H1 (cell line): ENCODE data around the gene RNF186. TPM values are rescaled to one million over a fixed set of nuclear protein-coding genes. Genes with fewer than 3 reads are reported as not detected.

ENCODE experiments used
- CTCF ChIA-PET: fragments of 300-600 bp; sonication (Branson Sonifier 250); formaldehyde crosslinking; loops from one replicate; lab custom pipeline; 2021; ENCODE audit not compliant: partially characterized antibody; lab: Charles Lee
- POLR2A ChIA-PET: fragments of 300-600 bp; sonication (Branson Sonifier 250); formaldehyde crosslinking; loops from one replicate; lab custom pipeline; 2021; ENCODE audit warnings: inconsistent platforms; ENCODE audit not compliant: partially characterized antibody; lab: Charles Lee
- DNase-seq, 2 experiments: peaks; one replicate each; pipeline versions ENCODE4 v3.0.0 to v3.0.0-alpha.2; 2010 to 2022; ENCODE audit warnings: low spot score in 2 of 2, low read depth in 1 of 2, mixed read lengths in 1 of 2
- FAIRE-seq: peaks from 2 replicates; lab custom pipeline; 2011; peaks lifted over from hg19 to GRCh38; lab: Jason Lieb, UNC
- H2AFZ ChIP-seq: 2 replicates; pipeline ENCODE4 v1.8.1; 2012; ENCODE audit warnings: low read length, inconsistent platforms
- H2AK5ac ChIP-seq: 2 replicates; pipeline ENCODE4 v1.6.1; 2013; ENCODE audit warnings: low read depth, low read length
- H2BK120ac ChIP-seq: replicated peaks from 2 replicates; pipeline ENCODE3; 2013; ENCODE audit warnings: low read depth, low read length, inconsistent platforms
- H2BK12ac ChIP-seq: 2 replicates; pipeline ENCODE4 v1.6.1; 2013; ENCODE audit warnings: low read depth, low read length
- H2BK15ac ChIP-seq: 2 replicates; pipeline ENCODE4 v1.6.1; 2013; ENCODE audit warnings: low read length
- H2BK20ac ChIP-seq: 2 replicates; pipeline ENCODE4 v1.6.1; 2013; ENCODE audit warnings: low read length
- H2BK5ac ChIP-seq: 2 replicates; pipeline ENCODE4 v1.6.1; 2013; ENCODE audit warnings: low read depth, low read length
- H3K14ac ChIP-seq: 2 replicates; pipeline ENCODE4 v1.6.1; 2013; ENCODE audit warnings: inconsistent platforms; ENCODE audit not compliant: insufficient read length
- H3K18ac ChIP-seq: 2 replicates; pipeline ENCODE4 v1.6.1; 2013; ENCODE audit warnings: low read length; ENCODE audit errors: extremely low read depth
- H3K23ac ChIP-seq: 2 replicates; pipeline ENCODE4 v1.6.1; 2013; ENCODE audit warnings: inconsistent platforms; ENCODE audit not compliant: insufficient read length
- H3K23me2 ChIP-seq: 2 replicates; pipeline ENCODE4 v1.6.1; 2013; ENCODE audit warnings: low read depth, low read length
- H3K27ac ChIP-seq: 2 replicates; pipeline ENCODE4 v1.6.1; 2011; ENCODE audit warnings: low read depth, low read length, inconsistent platforms
- H3K27me3 ChIP-seq, 4 experiments: replicated peaks in 1 of 4; 1 replicate in 1 of 4; 2 replicates in 3 of 4; pipeline versions ENCODE4 v1.6.1 to v1.8.1; 2011 to 2013; ENCODE audit warnings: low read length in 3 of 4, mild to moderate bottlenecking in 3 of 4, inconsistent platforms in 2 of 4, mixed read lengths in 2 of 4, moderate library complexity in 1 of 4; ENCODE audit not compliant: control insufficient read depth in 3 of 4, insufficient read depth in 3 of 4; ENCODE audit errors: extremely low read depth in 1 of 4
- H3K36me3 ChIP-seq, 4 experiments: 2 replicates each; pipeline versions ENCODE4 v1.6.1 to v1.8.1; 2011 to 2013; ENCODE audit warnings: mild to moderate bottlenecking in 4 of 4, low read length in 3 of 4, moderate library complexity in 2 of 4, control low read depth in 1 of 4, inconsistent platforms in 1 of 4; ENCODE audit not compliant: insufficient read depth in 4 of 4, control insufficient read depth in 2 of 4
- H3K4ac ChIP-seq: replicated peaks from 2 replicates; pipeline ENCODE3; 2013; ENCODE audit warnings: low read length, low read depth, mixed read lengths, inconsistent platforms; ENCODE audit not compliant: insufficient read length
- H3K4me1 ChIP-seq, 4 experiments: replicated peaks in 1 of 4; 1 replicate in 1 of 4; 2 replicates in 3 of 4; pipeline versions ENCODE4 v1.6.1 to v1.8.1; 2011 to 2013; ENCODE audit warnings: low read length in 3 of 4, inconsistent platforms in 2 of 4, mixed read lengths in 1 of 4; ENCODE audit not compliant: insufficient read depth in 4 of 4, control insufficient read depth in 3 of 4
- H3K4me2 ChIP-seq, 2 experiments: 2 replicates each; pipeline versions ENCODE4 v1.6.1 to v1.8.1; 2011 to 2013; ENCODE audit warnings: low read depth in 2 of 2, low read length in 2 of 2, control low read depth in 1 of 2, inconsistent platforms in 1 of 2, mild to moderate bottlenecking in 1 of 2; ENCODE audit not compliant: insufficient read depth in 1 of 2
- H3K4me3 ChIP-seq, 4 experiments: fragments of 200-600, 300-600 bp in 1 of 4; sonication (generic), shearing (Covaris generic), sonication (Bioruptor Twin) in 1 of 4; 2 replicates each; pipeline versions ENCODE4 v1.5.1 to v1.8.1; 2011 to 2016; ENCODE audit warnings: low read length in 4 of 4, low read depth in 3 of 4, control low read depth in 2 of 4, inconsistent platforms in 2 of 4, mild to moderate bottlenecking in 2 of 4, mixed read lengths in 1 of 4, moderate library complexity in 1 of 4; ENCODE audit not compliant: insufficient read depth in 2 of 4; ENCODE audit errors: extremely low read depth in 1 of 4
- H3K56ac ChIP-seq: replicated peaks from 2 replicates; pipeline ENCODE3; 2013; ENCODE audit warnings: low read depth, mild to moderate bottlenecking, mixed read lengths, low read length, inconsistent platforms; ENCODE audit not compliant: insufficient read length
- H3K79me1 ChIP-seq: 2 replicates; pipeline ENCODE4 v1.6.1; 2013; ENCODE audit warnings: low read depth, low read length, control low read depth
- H3K79me2 ChIP-seq, 2 experiments: 2 replicates each; pipeline versions ENCODE4 v1.6.1 to v1.8.1; 2012 to 2013; ENCODE audit warnings: low read length in 2 of 2, mild to moderate bottlenecking in 2 of 2, inconsistent platforms in 1 of 2; ENCODE audit not compliant: insufficient read depth in 2 of 2, control insufficient read depth in 1 of 2
- H3K9ac ChIP-seq, 4 experiments: replicated peaks in 1 of 4; 1 replicate in 1 of 4; 2 replicates in 3 of 4; pipeline versions ENCODE4 v1.6.1 to v1.8.1; 2011 to 2013; ENCODE audit warnings: low read depth in 3 of 4, low read length in 3 of 4, control low read depth in 2 of 4, mild to moderate bottlenecking in 2 of 4, moderate library complexity in 2 of 4, inconsistent platforms in 1 of 4; ENCODE audit errors: extremely low read depth in 1 of 4
- H3K9me3 ChIP-seq, 2 experiments: 2 replicates each; pipeline versions ENCODE4 v1.6.1 to v1.8.1; 2012 to 2013; ENCODE audit warnings: mild to moderate bottlenecking in 2 of 2, moderate library complexity in 2 of 2, control low read depth in 1 of 2, inconsistent platforms in 1 of 2, low read depth in 1 of 2, low read length in 1 of 2, mixed read lengths in 1 of 2; ENCODE audit not compliant: insufficient read depth in 2 of 2
- H4K20me1 ChIP-seq, 2 experiments: replicated peaks in 1 of 2; 2 replicates each; pipeline versions ENCODE3 to v1.8.1; 2011 to 2013; ENCODE audit warnings: inconsistent platforms in 2 of 2, low read length in 2 of 2, mild to moderate bottlenecking in 1 of 2; ENCODE audit not compliant: insufficient read depth in 2 of 2, control insufficient read depth in 1 of 2
- H4K5ac ChIP-seq: 2 replicates; pipeline ENCODE4 v1.6.1; 2013; ENCODE audit warnings: low read length, low read depth, mixed read lengths, inconsistent platforms; ENCODE audit not compliant: insufficient read length
- H4K8ac ChIP-seq: 2 replicates; pipeline ENCODE4 v1.8.0; 2013; ENCODE audit warnings: mild to moderate bottlenecking, moderate library complexity, low read length, inconsistent platforms; ENCODE audit not compliant: insufficient read depth; ENCODE audit errors: extremely low read depth
- H4K91ac ChIP-seq: replicated peaks from 2 replicates; pipeline ENCODE3; 2013; ENCODE audit warnings: low read length, mixed read lengths, inconsistent platforms; ENCODE audit not compliant: insufficient read length
- BCL11A ChIP-seq, 2 experiments: IDR thresholded peaks; one replicate each; pipeline ENCODE4 v1.6.1; 2011; ENCODE audit warnings: low read depth in 2 of 2, low read length in 2 of 2, mild to moderate bottlenecking in 2 of 2
- CHD2 ChIP-seq: IDR thresholded peaks from 2 replicates; pipeline ENCODE4 v1.6.1; 2012; ENCODE audit warnings: low read length, improper control_type of control experiment
- HDAC2 ChIP-seq, 2 experiments: fragments of 300-600 bp in 1 of 2; sonication (generic) in 1 of 2; IDR thresholded peaks; 2 replicates each; pipeline ENCODE4 v1.6.1; 2011 to 2012; ENCODE audit warnings: low read depth in 2 of 2, low read length in 2 of 2, mild to moderate bottlenecking in 2 of 2, moderate library complexity in 2 of 2, borderline replicate concordance in 1 of 2, inconsistent platforms in 1 of 2
- KDM5A ChIP-seq: fragments of 200-600 bp; IDR thresholded peaks from 2 replicates; pipeline ENCODE4 v1.7.1; 2012; ENCODE audit warnings: mild to moderate bottlenecking, low read length, inconsistent platforms, mixed read lengths
- RAD21 ChIP-seq, 2 experiments: IDR thresholded peaks in 1 of 2; conservative IDR thresholded peaks in 1 of 2; 2 replicates each; pipeline ENCODE4 v1.6.1; 2011; ENCODE audit warnings: low read depth in 2 of 2, low read length in 2 of 2, improper control_type of control experiment in 1 of 2, inconsistent platforms in 1 of 2, mild to moderate bottlenecking in 1 of 2, moderate library complexity in 1 of 2
- RFX5 ChIP-seq: IDR thresholded peaks from 2 replicates; pipeline ENCODE4 v1.6.1; 2011; ENCODE audit warnings: low read depth, low read length, improper control_type of control experiment, borderline replicate concordance
- SAP30 ChIP-seq: fragments of 300-600 bp; sonication (generic); IDR thresholded peaks from 2 replicates; pipeline ENCODE4 v1.7.1; 2012; ENCODE audit warnings: low read length, moderate library complexity, mild to moderate bottlenecking, inconsistent platforms; ENCODE audit not compliant: insufficient read depth, insufficient replicate concordance
- SIX5 ChIP-seq: IDR thresholded peaks from 2 replicates; pipeline ENCODE4 v1.6.1; 2011; ENCODE audit warnings: mild to moderate bottlenecking, low read depth, low read length
- TBP ChIP-seq: IDR thresholded peaks from 2 replicates; pipeline ENCODE4 v1.6.1; 2011; ENCODE audit warnings: low read depth, low read length, improper control_type of control experiment
- WGBS, 2 experiments: shearing (Covaris generic) in 1 of 2; methylation state at CpG; one replicate each; pipeline versions ENCODE4 v1.1.6 to v1.1.7; 2013 to 2015; ENCODE audit warnings: low lambda C conversion rate in 2 of 2, mixed read lengths in 2 of 2, inconsistent platforms in 1 of 2, low coverage in 1 of 2, missing lambda C conversion rate in 1 of 2; ENCODE audit not compliant: insufficient replicate concordance in 2 of 2, insufficient coverage in 1 of 2, insufficient read length in 1 of 2; ENCODE audit errors: extremely low coverage in 1 of 2, missing lambda C conversion rate in 1 of 2; 5-methylcytosine and 5-hydroxymethylcytosine counted together
- polyA plus RNA-seq, 7 experiments: library from polyadenylated mRNA; depleted of rRNA in 3 of 7; stranded (reverse) in 5 of 7; unstranded in 2 of 7; fragments of >200 nt in 5 of 7; fragments of 200-250 nt in 2 of 7; gene quantifications; 1 replicate in 5 of 7; 2 replicates in 1 of 7; 4 replicates in 1 of 7; pipeline versions ENCODE4 v1.2.1 to v1.2.3, GENCODE V29; 2011 to 2013; ENCODE audit warnings: missing spikeins in 2 of 7, mixed read lengths in 2 of 7
- total RNA-seq: library from RNA; stranded (reverse); fragmentation: NEBNext Ultra II Directional; extraction: Animal tissue kit (Norgen Biotek cat#: 25700); gene quantifications from 2 replicates; pipeline ENCODE4 v1.2.1, GENCODE V29; 2021

Gene RNF186
- total and polyA plus RNA-seq, 2 of the 8 experiments (the other 6 are each of a cell fraction or from before 2014, with no cell fraction given) = not detected

DNA sequence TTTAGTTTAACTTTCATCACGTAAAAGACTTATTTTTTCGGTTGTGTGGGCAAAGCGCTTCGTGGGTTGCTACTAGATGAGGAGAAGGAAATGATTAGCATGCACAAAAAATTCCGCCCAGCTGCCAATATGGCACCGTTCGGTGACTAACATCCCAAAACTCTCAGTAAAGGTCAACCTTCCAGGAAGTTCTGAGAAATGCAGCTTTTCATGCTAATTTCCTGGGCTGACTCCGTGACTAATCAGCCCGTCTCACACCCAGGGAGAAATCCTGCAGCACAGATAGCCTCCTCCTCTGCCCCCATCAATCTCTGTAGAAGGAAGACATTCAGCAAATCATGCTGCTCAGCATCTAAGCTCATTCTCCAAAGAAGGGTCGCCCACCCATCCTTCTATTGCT, 49.5 kb downstream of the RNF186 start:
- FAIRE-seq = no peak
- ChIA-PET CTCF (interaction anchor here (0.5 to 1.5 kb wide), 8 partner anchors 21 to 468 kb away, joined by 3 to 8 read pairs (median 4); partner anchors contain the start of gene OTUD3), POLR2A (no interaction called here)
- no peak overlapping the region for H2BK5ac ChIP-seq
- H3K27ac ChIP-seq = no peak overlapping the region
- H3K79me1 ChIP-seq = no peaks in the 10 kb centered on the region
- H2AK5ac ChIP-seq = no peak overlapping the region
- H3K4me1 ChIP-seq = peaks cover 6 to 19% (median 14%) of the 10 kb centered on the region in 4 experiments
- H3K27me3 ChIP-seq = no peaks in the 10 kb centered on the region
- H2BK20ac ChIP-seq = no peak overlapping the region
- no peak overlapping the region for H3K18ac ChIP-seq
- no peak overlapping the region for H3K14ac ChIP-seq
- no peaks in the 10 kb centered on the region for H3K79me2 ChIP-seq
- WGBS, 2 experiments = 82% methylated on average over 10 of the region's 10 CpGs; no CpG with 5 or more reads in 1 of the 2 experiments
- no peaks in the 10 kb centered on the region for H3K9me3 ChIP-seq
- H4K5ac ChIP-seq = no peak overlapping the region
- H4K91ac ChIP-seq = no peak overlapping the region
- H3K4ac ChIP-seq = no peak overlapping the region
- H3K23me2 ChIP-seq = no peaks in the 10 kb centered on the region
- no peak overlapping the region for H2BK12ac ChIP-seq
- H3K36me3 ChIP-seq = no peaks in the 10 kb centered on the region
- H3K23ac ChIP-seq = no peak overlapping the region
- H3K9ac ChIP-seq = no peak overlapping the region
- no peak overlapping the region for H2AFZ ChIP-seq
- no peak for DNase-seq
- H3K4me2 ChIP-seq = no peak overlapping the region
- no peak overlapping the region for H3K56ac ChIP-seq
- TF ChIP-seq TBP (no peak), RFX5 (no peak), SIX5 (no peak), CHD2 (no peak), HDAC2 (IDR thresholded peaks at IDR 0.05; ENCODE audit: borderline replicate concordance in 1 of 2, low read depth in 2 of 2, low read length in 2 of 2) (no peak), BCL11A (IDR thresholded peaks at IDR 0.05; ENCODE audit: low read depth in 2 of 2, low read length in 2 of 2) (no peak), SAP30 (no peak), RAD21 (IDR thresholded peaks at IDR 0.05 in 1 of 2, conservative IDR thresholded peaks at IDR 0.05 in 1 of 2; ENCODE audit: low read depth in 2 of 2, low read length in 2 of 2) (no peak), KDM5A (no peak)
- no peak overlapping the region for H3K4me3 ChIP-seq
- no peak overlapping the region for H2BK15ac ChIP-seq
- no peaks in the 10 kb centered on the region for H4K20me1 ChIP-seq
- no peak overlapping the region for H2BK120ac ChIP-seq
- H4K8ac ChIP-seq = no peak overlapping the region
